Measurements from ENCODE around the gene CGB5. TPM values are rescaled to one million over a fixed set of nuclear protein-coding genes. Genes with fewer than 3 reads are reported as not detected.
A peak's percentile ranks its signal among the peaks of the same experiment; 100 is the strongest.

The CGB5 gene
- total RNA-seq, 2 donors from 2014 or later: 0.44 TPM; not detected in 1

GRCh38 chr19:49061445-49061844 is 17.8 kb downstream of the CGB5 start:
- Histone ChIP-seq H3K9me3 (ENCODE audit: control insufficient read depth, low read length) (no peaks in the 10 kb centered on the region), H3K27me3 (ENCODE audit: control insufficient read depth, insufficient read depth, low read length, poor library complexity, severe bottlenecking) (peaks cover 38% of the 10 kb centered on the region), H3K9ac (ENCODE audit: extremely low read depth, low read length, poor library complexity, severe bottlenecking) (no peak overlapping the region), H3K4me1 (ENCODE audit: control insufficient read depth, insufficient read depth, low read length) (no peaks in the 10 kb centered on the region), H3K4me3 (ENCODE audit: low read length) (no peak overlapping the region), H3K27ac (ENCODE audit: low read depth, low read length) (no peak overlapping the region), H3K36me3 (ENCODE audit: control insufficient read depth, insufficient read depth, low read length) (no peaks in the 10 kb centered on the region)
- Mint-ChIP-seq H3K4me1 (peaks cover 10% of the 10 kb centered on the region), H3K27ac (no peak overlapping the region), H3K27me3 (ENCODE audit: insufficient read depth) (peaks cover 81% of the 10 kb centered on the region), H3K4me3 (no peak overlapping the region), H3K9me3 (no peaks in the 10 kb centered on the region), H3K36me3 (ENCODE audit: low read depth) (no peaks in the 10 kb centered on the region)
- no peak for TF ChIP-seq CTCF (conservative IDR thresholded peaks at IDR 0.05)
- DNase-seq: no peak
- WGBS, 2 experiments (ENCODE audit: insufficient coverage in 1 of 2, insufficient read length in 1 of 2): 88 to 96% methylated on average over 7 to 25 of the region's 25 CpGs

DNA sequence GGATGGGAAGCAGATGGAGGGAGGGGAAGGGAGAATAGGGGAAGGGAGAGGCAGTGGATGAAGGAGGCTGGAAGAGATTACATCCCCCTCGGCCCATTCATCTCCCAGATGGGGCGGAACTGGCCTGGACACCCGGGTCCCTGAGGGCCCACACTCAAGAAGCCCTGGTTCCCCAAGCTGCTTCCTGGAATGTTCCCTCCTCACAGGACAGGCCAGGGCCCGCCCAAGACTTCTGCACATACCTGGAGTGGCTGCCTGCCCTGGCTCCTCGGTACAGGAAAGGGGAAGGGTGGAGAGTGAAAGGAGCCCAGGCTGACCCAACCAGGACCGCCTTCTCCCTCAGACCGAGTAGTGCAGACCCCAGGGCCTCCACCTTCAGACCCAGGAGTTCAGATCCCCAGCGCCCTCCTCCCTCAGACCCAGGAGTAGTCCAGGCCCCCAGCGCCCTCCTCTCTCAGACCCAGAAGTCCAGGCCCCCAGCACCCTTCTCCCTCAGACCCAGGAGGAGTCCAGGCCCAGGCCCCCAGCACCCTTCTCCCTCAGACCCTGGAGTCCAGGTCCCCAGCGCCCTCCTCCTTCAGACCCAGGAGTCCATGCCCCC is 20.5 kb downstream of the CGB5 start:
- TF ChIP-seq CTCF (conservative IDR thresholded peaks at IDR 0.05): no peak
- H3K27ac ChIP-seq (ENCODE audit: low read depth, low read length): no peak overlapping the region
- H3K36me3 ChIP-seq (ENCODE audit: control insufficient read depth, insufficient read depth, low read length): no peaks in the 10 kb centered on the region
- Mint-ChIP-seq H3K36me3 (ENCODE audit: low read depth) (no peaks in the 10 kb centered on the region), H3K27me3 (ENCODE audit: insufficient read depth) (peaks cover 81% of the 10 kb centered on the region), H3K4me3 (peak overlapping the region; percentile 49), H3K27ac (no peak overlapping the region), H3K9me3 (no peaks in the 10 kb centered on the region), H3K4me1 (peaks cover 4% of the 10 kb centered on the region)
- peak overlapping the region; percentile 71 for H3K4me3 ChIP-seq (ENCODE audit: low read length)
- H3K27me3 ChIP-seq (ENCODE audit: control insufficient read depth, insufficient read depth, low read length, poor library complexity, severe bottlenecking): peaks cover 34% of the 10 kb centered on the region
- WGBS, 2 experiments (ENCODE audit: insufficient coverage in 1 of 2, insufficient read length in 1 of 2): 79 to 84% methylated on average over 5 to 10 of the region's 10 CpGs
- no peaks in the 10 kb centered on the region for H3K9me3 ChIP-seq (ENCODE audit: control insufficient read depth, low read length)
- no peak overlapping the region for H3K9ac ChIP-seq (ENCODE audit: extremely low read depth, low read length, poor library complexity, severe bottlenecking)
- H3K4me1 ChIP-seq (ENCODE audit: control insufficient read depth, insufficient read depth, low read length): no peaks in the 10 kb centered on the region
- DNase-seq: peak; percentile 72

DNA sequence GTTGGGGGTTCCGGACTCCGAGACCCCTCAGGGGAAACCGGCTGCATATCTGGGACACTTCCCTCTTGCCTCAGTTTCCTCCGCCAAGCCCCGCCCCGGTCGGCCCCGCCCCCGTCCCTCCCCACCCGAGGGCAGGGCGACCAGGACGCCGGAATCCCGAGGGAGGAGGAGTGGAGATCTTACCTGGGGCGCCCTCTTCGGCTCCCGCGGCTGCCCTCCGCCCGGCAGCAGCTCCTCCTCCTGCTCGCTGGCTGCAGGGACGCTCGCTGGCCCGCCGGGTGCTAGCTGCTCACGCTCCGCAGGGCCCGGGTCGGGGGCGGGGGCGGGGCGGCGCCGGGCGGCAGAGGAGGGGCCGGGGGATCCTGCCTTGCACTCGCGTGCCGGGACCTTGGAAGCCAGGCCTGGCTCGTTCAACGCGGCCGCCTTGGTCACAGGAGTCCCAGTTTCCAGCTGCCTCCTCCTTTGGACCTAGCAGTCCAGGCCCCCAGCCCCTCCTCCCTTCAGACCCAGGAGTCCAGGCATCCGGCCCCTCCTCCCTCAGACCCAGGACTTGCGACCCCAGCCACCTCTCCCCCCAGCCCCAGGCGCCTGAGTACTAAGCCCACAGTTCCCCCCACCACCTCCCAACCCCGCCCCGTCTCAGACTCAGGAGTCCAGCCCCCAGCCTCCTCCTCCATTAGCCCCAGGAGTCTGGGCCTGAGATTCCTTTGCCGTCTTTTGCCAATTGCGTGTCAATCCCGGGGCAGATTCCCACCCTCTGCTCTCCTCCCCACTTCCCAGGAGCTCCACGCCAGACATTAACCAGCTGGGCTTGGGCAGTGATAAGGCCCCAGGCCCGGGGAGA is 21.3 kb downstream of the CGB5 start, which contains the start of gene NTF4:
TSS of gene NTF4 (minus strand) at position 51 of the 844 bp plus-strand sequence. CDS start 2,821 bp downstream, outside the sequence.
- Mint-ChIP-seq H3K27ac (peak within 1 kb of the TSS; percentile 2), H3K9me3 (no peaks in the 10 kb centered on the region), H3K36me3 (ENCODE audit: low read depth) (no peaks in the 10 kb centered on the region), H3K4me1 (peaks cover 4% of the 10 kb centered on the region), H3K27me3 (ENCODE audit: insufficient read depth) (peaks cover 82% of the 10 kb centered on the region), H3K4me3 (peak within 1 kb of the TSS; percentile 49)
- Histone ChIP-seq H3K27me3 (ENCODE audit: control insufficient read depth, insufficient read depth, low read length, poor library complexity, severe bottlenecking) (peaks cover 36% of the 10 kb centered on the region), H3K36me3 (ENCODE audit: control insufficient read depth, insufficient read depth, low read length) (no peaks in the 10 kb centered on the region), H3K9me3 (ENCODE audit: control insufficient read depth, low read length) (no peaks in the 10 kb centered on the region), H3K4me3 (ENCODE audit: low read length) (peak within 1 kb of the TSS; percentile 71), H3K9ac (ENCODE audit: extremely low read depth, low read length, poor library complexity, severe bottlenecking) (no peak within 1 kb of the TSS), H3K4me1 (ENCODE audit: control insufficient read depth, insufficient read depth, low read length) (no peaks in the 10 kb centered on the region), H3K27ac (ENCODE audit: low read depth, low read length) (no peak within 1 kb of the TSS)
- WGBS, 2 experiments (ENCODE audit: insufficient coverage in 1 of 2, insufficient read length in 1 of 2): 7 to 8% methylated on average over 11 to 53 of the region's 53 CpGs
- peak; percentile 92 for DNase-seq
- TF ChIP-seq CTCF (conservative IDR thresholded peaks at IDR 0.05): peak; percentile 12
